Measurements from ENCODE around the gene RBM39.

RBM39 gene

GRCh38 chr20:35662551-35662950 lies 79.5 kb downstream of the RBM39 start:
- TF ChIP-seq CTCF (conservative IDR thresholded peaks at IDR 0.05), result no peak
- H3K27ac ChIP-seq, result no peak overlapping the region; the same call in 1 of the 2 replicates

GRCh38 chr20:35661908-35662307 lies 80.2 kb downstream of the RBM39 start:
- H3K27ac ChIP-seq, result no peak overlapping the region
- no peak for TF ChIP-seq CTCF (conservative IDR thresholded peaks at IDR 0.05)

GRCh38 chr20:35661053-35661452 lies 81.0 kb downstream of the RBM39 start:
- no peak for TF ChIP-seq CTCF (conservative IDR thresholded peaks at IDR 0.05)
- H3K27ac ChIP-seq, result no peak overlapping the region

DNA sequence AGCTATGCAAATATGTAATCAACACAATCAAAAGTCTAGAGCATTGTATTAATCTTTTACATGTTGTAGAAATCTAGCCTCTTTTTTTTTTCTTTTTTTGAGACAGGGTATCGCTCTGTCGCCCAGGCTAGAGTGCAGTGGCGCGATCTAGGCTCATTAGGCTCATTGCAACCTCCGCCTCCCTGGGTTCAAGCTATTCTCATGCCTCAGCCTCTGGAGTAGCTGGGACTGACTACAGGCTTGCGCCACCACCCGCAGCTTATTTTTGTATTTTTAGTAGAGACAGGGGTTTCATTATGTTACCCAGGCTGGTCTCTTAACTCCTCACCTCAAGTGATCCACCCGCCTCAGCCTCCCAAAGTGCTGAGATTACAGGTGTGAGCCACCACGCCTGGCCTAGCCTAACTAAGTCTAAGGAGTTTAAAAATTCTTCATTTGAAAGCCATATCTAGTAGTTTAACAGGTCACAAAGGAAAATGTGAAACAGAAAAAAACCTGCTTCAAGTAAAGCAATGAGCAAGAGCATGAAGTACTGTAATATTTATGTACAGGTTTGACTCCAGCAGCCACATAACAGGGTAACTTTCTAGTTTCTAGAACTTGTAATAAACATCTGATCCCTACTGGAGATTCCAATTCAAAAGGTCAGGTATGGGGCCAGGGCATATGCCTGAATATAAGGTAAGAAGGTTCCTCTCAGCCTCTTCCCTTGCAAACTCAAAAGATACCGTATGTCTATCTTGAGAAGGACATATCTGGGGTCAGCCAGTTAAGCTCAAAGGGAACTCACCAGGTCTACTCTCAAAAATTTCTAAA lies 81.7 kb downstream of the RBM39 start:
- H3K27ac ChIP-seq, result no peak overlapping the region
- TF ChIP-seq CTCF (conservative IDR thresholded peaks at IDR 0.05), result no peak

DNA sequence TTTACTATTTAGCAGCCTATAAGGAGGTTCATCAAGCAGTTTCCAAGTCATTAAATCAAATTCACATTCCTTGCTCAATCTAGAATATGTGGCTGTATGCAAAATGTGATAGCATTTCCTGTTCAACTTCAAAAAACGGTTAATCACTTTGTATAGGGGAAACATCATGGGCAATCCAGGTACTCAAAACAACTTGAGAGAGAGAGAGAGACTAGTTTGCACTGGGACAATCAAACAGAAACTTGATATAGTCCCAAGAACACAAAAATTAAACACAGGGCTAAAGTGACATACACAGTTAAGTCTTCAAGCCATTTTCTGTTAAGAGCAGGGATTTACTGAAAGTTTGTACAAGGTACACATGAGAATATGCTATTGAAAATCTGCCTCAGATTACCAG lies 84.8 kb downstream of the RBM39 start:
- no peak for TF ChIP-seq CTCF (conservative IDR thresholded peaks at IDR 0.05)
- H3K27ac ChIP-seq, result no peak overlapping the region

DNA sequence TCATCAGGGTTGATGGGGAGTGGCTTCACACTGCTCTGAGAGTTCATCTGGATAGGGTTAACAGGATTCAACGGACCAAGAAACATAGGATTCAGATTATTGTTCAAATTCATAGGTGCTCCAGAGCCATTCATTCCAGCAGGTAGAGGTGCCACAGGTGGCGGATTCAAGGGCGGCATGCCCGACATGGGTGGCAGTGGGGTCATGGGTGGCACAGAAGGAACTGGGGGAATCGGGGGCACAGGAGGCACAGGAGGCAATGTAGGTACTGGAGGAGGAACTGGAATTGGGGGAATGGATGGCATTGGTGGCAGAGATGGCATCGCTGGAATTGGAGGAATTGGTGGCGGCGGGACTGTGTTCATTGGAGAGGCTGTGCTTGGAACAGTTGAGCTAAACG lies 87.6 kb downstream of the RBM39 start:
- no peak for TF ChIP-seq CTCF (conservative IDR thresholded peaks at IDR 0.05)
- no peak overlapping the region for H3K27ac ChIP-seq

DNA sequence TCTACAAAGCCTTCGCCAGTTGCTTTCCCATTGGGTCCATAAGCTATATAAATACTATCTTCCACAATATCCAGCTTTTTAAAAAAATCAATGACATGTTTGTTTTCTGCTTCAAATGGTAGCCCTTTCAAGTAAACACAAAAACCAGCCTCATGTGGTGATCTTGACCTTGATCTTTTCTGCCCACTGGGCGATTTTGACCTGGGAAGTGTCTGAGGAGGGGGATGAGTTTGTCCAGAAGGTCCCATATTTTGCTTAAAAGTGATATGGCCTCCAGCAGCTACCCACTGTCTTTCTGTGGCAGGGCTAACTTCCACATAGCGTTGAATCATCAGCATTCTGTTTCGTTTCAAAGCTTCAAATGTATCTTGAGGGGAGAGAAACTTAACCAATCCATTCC lies 88.2 kb downstream of the RBM39 start:
- no peak overlapping the region for H3K27ac ChIP-seq
- TF ChIP-seq CTCF (conservative IDR thresholded peaks at IDR 0.05), result no peak

All from VCaP (cell line).